CD1c-positive myeloid dendritic cell (primary cell): ENCODE measurements around the gene STX18.
"Not testable (repeated sequence)": the region's sequence is repeated elsewhere in the genome, so short reads cannot be mapped to it uniquely, and the experiment has no call there.

Experiments used
- DNase-seq: peaks from one replicate; pipeline ENCODE4 v3.0.0-alpha.2; 2016; ENCODE audit errors: extremely low spot score

Gene STX18

DNA sequence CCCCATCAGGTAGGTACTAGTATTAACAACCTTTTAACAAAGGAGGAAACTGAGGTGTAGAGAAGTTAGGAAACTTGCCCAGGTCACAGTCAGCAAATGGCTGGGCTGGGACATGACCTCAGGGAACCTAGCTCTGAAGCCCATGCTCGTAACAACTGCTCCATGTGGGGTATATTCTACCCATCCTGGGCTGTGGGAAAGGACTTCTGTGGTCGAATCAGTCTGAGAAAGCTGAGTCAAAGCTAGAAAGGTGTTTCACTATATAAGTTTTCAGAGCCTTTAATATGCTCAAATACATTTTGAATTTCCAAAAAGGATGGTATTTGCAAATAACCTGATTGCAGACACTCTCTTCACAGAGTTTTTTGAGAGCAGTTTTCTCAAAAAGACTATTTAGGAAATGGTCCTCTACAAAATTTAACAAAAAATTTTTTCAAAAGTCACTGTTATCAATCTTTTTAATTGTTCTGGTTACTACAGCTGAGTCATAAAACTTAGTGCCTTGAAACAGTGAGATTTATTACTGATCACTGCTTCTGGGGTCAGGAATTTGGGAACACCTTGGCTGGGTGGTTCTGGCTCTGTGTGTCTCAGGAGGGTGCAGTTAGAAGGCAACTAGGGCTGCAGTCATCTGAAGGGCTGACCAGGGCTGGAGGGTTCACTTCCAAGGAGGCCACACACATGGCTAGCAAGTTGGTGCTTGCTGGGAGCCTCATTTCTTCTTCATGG, 101.4 kb downstream of the STX18 start:
- DNase-seq: no peak

DNA sequence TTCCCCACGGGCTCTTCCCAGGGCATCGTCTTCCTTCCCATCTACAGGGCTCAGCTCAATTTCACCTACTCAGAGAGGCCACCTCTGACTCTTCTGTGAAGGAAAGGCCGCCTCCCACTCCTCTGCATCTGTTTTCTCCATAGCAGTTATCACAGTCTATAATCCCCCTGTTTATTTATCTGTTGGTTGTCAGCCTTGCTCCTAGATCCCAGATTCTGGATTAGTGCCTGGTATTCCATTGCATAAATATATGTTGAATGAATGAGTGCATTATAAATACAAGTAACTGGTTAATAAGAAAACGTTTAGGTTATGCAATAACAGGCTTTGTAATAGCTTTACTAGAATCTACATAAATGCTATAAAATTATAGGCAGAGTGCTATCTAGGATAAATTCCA, 102.1 kb downstream of the STX18 start:
- DNase-seq: no peak

DNA sequence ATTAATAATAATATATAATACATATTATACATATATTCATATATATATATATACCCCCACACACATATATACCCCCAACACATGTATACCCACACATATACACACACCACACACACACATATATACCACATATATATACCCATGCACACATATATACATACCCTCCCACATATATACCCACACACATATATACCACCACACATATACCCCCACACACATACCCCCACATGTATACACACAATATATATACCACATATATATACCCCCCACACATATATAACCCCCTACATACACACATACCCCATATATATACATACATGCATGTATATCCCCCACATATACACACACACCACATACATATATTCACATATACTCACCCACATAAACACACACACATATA, 103.0 kb downstream of the STX18 start:
- no peak for DNase-seq

DNA sequence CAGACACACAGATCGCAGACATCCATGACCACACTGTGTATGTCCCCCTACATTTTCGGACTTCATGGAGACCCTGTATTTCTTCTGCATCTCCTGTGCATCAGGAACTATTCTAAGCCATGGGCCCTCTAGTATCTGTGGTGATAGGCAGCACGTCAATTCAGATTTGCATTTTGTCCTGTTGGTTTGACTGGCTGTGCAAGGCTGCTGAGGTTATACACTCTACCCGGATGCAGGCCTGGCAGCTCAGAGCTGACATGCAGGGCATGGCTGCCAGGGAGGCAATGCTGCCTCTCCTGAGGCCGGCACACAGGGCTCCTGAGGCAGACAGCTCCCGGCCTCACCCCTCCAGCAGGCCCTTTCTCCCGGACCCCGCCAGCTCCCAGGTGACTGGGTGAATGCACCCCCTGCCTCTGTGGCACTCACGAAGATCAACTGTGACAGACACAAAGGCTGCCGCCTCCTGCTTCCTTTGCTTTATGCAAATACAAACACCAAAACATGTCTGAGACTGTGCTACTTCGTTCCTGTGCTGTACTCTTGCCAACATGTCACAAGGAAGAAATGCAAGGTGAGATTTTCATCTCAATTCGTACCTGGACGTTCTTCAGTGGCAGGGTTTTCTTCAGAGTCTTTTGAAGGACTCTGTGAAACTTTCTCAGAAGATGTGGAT, 103.9 kb downstream of the STX18 start:
- no peak for DNase-seq

DNA sequence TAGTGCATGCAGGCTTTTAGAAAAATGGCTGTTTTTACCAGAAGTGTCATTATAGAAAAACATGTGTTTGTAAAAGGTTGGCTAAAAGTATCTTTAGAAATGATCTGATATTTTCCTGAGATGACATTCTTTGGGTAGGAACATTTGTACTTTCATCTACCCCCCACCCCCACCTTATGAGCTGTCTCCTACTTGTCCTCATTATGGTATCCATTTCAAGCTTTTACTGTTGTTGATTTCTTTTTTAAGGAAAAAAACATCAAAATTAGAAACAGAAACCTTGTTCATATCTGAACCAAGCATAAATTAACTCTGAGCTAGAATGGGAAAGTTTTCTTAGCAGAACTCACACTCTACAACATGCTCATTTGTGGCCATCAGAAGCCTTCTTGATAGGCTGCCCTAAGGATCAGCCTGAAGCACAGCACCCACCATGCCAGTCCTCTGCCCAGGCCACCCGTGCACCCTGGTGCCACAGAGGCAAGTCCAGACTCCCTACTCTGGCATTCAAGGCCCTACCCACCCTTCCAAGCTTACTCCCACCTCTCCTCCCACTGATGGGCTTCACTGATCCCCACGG, 105.5 kb downstream of the STX18 start:
- no peak for DNase-seq

DNA sequence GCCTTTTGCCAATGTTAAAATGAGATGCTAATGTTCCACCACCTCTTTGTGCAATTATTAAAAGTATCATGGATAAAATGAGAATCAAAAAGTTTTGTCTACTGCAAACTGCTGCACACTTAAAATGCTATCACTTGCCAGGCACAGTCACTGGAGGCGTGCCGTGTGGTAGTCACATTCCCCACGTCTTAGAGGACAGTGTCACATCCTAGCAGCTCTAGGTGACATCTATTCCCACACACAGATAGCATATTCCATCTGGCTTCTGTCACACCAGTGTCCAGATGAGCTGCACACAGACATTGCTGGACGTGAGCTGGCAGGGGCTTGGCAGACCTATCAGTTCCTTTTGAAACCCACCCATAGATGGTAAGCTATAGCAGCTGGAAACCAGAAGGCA, 107.9 kb downstream of the STX18 start:
- DNase-seq: no peak

DNA sequence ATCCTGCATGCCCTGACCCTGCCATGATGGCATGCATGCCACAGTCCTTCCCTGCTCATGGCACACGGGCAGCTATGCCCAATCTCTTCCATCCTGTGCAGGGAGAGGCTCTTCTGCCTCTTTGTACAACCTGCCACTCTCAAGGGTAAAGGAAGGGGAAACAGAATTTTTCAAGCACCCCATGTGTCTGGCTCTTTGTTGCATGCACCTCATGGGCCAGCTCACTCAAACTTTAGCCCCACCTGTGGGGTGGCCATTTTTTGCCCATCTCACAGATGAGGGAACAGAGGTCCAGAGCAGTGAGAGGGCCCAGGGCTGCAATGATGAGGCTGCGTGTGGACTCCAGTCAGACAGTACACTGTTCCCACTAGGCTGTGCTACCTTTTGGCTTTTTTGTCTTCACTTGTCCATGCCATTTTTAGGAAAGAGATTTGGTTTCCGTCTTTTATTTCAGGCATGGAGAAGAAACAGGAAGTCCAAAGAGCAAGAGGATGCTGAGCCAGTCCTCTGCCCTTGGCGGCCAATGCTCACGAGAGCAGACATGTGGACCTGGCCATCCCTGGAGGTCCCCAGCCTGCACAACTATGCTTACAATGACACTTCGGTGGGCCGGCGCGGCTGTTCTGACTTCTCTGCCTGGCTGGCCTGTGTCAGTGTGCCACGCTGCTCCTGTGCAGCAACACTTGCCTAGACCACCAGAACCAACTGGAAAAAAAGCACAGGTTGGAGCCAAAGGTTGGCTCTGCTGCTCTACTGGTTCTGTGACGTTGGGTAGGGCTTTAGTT, 109.3 kb downstream of the STX18 start:
- no peak for DNase-seq

DNA sequence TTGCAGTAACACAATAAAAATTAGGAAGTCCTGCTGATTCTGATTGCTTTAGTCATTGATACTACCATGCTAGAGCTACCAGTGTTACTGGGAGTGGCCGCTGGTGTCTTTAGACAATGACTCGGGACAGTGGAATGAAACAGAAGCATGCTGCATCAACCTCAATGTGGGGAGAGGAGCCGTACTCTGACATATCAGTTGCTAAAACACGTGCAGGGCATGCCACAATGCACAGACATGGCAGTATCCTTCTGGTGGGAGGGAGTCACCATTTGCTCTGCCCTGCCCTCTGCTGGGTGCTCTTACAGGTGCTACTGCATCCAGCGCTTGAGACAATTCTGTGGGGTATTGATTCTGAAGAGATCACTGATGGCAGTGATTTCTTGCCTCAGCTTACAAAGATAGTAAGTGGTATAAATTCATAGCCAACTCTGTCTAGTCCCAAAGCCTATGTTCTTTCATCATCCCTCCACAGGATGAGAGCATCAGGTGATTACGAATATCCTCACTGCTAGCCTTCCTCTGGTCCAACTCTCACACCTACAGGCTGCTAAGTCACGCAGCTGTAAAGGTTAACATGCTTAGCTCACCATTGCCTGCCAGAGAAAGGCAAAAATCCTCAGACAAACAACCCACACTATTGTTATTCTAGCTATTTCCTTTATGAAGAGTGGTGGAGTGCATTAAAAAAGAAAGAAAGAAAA, 111.2 kb downstream of the STX18 start:
- peak; percentile 37 for DNase-seq

DNA sequence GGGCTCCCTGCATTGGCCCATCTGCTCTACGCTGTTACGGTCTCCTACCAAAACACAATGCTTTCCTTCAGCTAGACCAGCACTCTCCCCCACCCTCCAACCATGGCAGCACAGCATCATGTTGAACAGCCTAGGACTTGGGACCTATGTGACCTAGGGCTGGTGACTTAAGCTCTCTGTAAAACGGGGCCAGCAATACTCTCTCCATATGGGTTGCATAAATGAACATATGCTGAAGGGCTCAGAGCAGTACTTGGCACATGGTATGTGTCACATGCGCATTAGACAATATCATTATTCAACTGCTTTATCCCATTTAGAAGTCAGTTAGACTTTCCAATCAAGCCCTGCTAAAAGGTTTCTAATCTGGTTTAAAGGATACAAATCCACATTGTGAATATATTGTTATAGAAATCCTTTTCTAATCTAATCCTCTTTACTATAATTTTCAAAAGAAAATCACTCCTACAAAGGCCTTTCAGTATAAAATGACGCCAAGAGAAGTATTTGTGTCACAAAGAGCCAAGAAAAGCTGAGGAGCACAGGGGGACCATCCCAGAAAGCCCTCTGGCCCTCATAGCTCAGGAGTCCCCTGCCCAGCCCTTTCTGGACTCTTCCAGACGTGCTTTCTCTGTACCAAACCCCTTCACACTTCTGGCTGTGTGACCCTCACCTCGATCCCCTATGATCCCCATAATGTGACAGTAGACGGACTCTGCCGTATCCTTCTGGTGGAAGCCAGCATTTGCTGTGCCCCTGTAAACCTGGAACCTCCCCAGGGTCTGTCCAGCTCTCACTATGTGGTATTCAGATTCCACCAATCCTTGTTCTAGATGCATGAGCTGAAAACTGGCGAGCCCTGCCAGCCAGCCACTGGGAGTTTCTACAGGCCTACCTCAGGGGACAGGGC, 112.6 kb downstream of the STX18 start:
- DNase-seq: no peak

DNA sequence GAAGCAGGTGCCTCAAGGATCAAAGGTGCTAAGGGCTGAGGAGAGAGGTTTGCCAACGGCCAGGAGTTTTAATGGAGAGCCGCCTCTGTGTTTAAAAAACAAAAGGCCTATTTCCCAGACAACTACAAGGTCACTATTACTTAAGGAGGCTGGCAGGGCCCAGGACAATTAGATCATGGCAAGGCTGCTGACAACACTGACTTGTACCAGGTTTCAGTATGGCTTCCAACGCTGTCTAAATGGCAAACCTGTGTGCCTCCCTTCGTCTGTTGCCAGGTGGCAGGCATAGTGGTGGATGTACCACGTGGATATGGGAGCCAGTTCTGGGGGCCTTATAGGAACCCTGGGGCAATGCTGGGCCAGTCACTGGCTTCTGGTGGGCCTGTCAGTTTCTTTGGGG, 114.0 kb downstream of the STX18 start:
- no peak for DNase-seq

DNA sequence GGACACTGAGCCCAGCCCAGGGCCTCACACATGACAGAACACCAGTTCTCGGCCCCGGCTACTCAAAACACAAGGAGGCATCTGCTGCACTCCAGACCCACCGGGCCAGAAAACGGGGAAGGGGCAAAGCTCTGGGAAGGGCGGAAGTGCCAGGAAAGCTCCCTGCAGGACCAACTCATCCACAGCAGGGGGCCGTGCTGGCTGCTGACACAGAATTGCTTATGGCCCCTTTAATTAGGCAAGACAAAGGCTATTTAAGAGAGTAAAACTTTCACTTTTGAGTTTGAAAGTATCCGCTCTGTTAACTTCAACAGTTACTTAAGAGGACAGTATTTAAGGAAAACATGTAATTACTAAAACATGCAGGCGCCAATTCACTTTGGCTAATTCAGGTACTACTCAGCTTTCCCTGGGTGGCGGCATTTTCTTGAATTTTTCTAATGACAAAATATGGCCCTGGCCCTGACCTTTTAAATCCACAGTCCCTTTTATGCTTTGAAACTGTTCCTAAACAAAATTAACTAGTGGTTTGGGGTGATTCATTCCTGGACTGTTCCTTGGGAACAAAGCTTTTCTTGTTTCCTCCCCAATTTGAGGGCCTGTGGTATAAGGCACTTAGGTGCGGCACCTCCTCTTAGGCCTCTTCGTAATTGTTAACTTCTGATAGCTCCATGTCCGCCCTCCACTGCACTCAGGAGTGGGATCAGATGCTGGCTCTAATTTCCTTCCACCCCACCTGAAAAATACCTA, 114.6 kb downstream of the STX18 start:
- no peak for DNase-seq

DNA sequence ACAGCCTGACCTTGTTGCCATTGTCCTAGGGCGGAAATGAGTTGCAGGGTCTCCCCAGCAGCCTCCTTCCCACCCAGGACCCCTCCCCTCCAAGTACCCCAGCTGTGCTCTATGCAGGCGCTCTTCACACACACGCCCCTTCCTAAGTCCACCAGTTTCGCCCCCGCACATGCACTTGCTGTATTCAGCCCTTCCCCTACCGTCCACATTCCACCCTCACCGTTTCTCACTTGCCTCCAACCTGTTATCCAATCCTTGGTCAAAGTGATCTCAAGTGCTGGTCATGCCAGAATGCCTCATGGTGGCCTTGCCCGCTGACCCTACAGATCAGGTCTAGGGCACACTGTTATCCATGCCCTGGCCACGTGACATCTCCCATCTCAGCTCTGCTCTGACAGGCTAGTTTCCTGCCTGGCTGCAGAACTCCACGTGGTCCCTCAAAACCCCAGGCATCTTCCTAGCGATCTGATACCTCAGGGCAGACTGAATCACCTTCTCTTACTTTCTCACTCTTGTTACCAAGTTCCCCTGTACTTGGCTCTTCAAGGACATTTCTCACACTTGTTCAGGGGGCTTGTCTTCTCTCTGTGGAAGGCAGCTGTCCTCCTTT, 115.2 kb downstream of the STX18 start:
- DNase-seq: no peak

DNA sequence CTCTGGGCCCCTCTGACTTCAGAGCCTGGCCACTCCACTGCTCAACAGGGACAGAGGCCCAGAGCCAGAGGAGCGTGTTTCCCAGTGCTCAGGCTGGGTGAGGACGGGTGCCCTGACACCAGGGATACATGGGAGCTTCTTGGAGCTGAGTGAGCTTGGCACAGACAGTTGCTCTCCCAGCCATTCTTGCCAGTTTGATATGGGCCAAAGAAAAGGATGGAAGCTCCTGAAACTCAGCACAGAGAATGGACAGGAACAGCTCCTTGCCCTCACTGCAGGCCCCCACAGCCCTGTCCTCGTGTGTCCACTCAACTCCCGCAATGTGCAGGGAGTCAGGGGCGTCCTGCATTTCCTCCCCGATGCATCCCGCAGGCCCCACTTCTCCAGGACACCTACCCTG, 116.2 kb downstream of the STX18 start:
- no peak for DNase-seq

DNA sequence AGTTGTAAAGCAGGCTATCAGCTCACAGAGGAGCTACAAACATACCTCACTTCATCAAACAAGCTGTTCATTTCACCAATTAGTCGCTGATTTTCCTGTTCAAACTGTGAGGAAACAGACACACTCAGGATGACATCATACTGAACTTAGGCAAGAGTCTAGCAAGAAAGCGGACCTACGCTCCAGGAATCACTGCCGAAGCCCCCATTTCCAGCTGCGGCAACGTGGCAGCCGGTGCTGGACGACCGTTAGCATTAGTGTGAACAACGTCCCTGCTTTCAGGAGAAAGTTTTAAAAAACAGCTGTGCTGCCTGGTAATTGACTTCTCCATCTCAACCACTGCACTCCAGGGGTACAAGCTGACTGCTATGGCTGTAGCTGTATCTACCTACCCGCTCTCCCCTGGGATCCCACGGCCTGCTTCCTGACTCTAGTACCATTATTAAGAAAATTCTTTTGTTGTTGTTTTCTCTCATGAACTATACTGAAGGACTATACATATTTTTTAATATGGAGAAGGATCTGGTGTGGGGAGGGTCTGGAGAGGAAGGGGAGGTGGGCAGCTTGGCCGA, 116.6 kb downstream of the STX18 start:
- DNase-seq: no peak

DNA sequence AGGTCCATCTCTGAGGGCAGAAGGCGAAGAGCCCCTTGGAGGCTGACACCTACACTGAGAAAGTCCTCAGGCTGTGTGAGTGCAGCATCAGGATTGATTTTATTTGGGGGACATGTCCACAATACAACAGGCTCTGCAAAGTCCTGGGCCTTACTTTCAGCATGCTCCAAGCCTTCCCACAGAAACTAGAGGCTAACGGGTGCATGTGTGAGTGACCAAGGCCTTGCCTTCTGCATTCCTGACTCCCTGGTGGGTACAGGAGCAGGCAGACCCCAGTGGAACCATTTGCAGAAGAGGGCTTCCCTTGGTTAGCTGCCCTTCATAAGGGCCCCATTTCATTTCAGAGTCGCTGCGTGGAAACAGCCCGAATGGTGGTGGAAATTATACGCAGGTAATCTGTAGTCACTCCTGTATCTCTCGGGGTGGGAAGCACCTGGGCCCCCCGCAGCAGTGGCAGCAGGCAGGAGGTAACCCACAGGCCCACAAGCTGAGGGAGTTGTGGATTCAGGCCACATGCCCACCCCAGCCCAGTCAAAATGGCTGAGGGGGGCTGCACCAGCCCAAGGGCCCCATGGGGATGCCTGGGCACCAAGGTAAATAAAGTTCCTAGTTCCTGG, 117.2 kb downstream of the STX18 start:
- DNase-seq: no peak

DNA sequence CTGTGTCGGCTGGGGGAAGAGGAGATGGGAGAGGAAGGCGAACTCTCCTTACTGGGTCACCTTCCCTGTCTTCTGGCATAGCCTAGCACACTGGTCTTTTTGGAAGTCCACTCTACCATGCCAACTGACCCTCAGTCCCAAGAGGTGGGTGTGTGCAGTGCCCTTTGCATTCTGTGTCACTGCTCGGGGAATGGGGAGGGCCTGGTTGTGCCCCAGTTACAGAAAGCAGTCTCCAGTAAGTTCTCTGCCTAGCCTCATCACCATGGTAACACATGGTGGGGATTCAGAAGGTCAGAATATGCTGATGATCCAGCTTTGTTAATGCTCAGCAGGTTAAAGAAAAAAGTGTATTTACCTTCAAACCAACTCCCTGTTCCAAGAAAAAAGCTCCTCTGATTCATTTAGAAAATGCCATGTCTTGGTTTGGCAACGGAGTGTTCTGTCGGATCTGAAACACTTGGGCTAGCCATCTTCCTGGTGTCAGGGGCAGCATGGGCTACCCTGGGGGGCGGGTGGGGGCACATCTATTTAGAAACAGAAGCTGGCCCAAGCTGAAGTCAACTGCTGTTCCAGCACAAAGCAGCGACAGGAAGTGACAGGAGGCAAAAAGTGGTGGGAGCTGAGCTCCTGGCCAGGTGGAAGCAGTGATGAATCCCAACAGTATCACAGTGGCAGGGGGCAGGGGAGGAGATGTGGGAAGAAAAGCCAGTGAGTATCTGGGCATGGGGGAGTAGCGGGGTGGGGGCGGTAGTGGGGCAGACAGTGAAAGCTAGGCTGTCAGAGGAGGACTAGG, 117.9 kb downstream of the STX18 start:
- no peak for DNase-seq

DNA sequence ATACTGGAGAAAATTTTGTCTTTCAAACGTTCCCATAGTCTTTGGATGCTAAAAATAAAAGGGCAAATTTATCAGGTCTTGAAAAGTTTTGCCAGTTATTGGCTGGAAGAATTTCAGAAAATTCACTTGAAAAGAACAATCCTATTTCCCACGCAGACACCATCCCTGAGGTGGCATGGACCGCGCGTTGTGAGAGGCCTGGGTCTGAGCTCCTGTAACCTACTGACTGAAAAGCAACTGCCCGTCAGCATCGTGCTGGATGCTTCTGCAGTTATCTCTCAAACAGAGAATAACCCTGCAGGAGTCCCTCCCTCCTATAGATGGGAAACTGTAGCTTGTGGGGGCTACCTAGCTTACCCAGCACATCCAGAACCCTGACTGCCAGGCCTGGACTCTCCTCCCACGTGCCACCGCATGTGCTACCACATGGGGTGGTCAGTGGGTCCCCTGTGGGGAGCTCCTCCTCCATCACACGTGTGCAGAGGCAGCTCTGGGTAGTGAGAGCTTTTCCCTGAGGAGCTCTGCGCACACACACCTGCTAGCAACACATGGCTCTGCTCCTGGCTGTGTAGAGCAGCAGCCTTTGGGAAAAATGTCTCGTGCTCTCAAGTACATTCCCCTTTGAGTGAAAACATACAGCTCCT, 118.9 kb downstream of the STX18 start:
- DNase-seq: no peak

DNA sequence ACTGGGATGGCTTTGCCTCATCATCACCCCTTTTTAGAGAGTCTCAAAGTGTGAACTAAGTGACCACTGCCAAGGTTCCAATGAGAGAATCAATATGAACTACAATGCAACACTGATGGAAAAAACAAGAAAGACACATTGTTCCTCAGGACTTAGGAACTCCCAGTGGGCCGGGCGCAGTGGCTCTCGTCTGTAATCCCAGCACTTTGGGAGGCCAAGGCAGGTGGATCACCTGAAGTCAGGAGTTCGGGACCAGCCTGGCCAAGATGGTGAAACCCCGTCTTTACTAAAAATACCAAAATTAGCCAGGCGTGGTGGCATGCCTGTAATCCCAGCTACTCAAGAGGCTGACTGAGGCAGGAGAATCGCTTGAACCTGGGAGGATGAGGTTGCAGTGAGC, 119.7 kb downstream of the STX18 start:
- DNase-seq: not testable (repeated sequence)
